COLO668 (cell line): ENCODE data around the gene DCUN1D3.

Experiments
- DNase-seq: peaks from one replicate; lab custom pipeline; 2025; ENCODE audit not compliant: unreplicated experiment; lab: John Stamatoyannopoulos, UW

Gene DCUN1D3

DNA sequence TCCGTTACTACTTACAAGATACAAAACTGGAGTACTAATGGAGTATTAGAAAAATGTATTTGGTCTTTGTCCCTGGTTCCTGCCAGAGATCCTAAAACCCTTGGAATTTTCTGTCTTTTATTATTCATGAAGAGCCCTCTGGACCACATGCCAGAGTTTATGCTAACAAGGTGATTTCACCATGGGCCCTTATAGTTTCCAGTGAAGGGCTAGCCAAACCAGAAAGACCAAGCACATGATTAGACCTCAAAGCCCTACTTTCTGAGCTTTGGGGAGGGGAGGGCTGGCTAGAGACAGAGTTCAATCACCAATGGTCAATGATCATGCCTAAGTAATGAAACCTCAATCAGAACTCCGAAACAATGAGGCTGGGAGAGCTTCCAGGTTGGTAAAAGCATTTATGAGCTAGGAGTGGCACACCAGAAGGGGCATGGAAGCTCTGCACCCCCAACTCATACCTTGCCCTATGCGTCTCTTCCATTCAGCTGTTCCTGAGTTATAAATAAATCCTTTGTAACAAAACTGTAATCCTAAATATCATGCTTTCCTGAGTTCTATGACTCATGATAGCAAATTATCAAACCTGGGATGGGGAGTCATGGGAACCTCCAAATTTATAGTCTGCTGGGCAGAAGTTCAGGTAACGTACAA lies 10.4 kb downstream of the DCUN1D3 start:
- no peak for DNase-seq

DNA sequence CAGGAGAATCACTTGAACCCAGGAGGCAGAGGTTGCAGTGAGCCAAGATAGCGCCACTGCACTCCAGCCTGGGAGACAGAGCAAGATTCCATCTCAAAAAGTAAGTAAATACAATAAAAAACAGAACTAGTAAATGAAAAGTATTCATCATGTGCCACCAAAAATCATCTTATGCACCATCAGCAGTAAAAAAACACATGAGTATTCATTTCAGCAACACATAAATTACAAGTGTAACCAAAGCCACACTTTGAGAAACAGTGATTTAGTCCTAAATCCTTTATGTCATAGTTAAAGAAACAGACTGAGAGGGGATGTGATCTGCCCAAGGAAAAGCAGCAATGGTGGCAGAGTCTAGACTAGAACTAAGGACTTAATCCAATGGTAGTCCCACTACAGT lies 13.0 kb downstream of the DCUN1D3 start:
- no peak for DNase-seq

GRCh38 chr16:20886320-20886719 lies 13.8 kb downstream of the DCUN1D3 start:
- no peak for DNase-seq

GRCh38 chr16:20884240-20884556 lies 16.0 kb downstream of the DCUN1D3 start:
- DNase-seq: no peak

GRCh38 chr16:20883554-20884239 lies 16.5 kb downstream of the DCUN1D3 start:
- no peak for DNase-seq

DNA sequence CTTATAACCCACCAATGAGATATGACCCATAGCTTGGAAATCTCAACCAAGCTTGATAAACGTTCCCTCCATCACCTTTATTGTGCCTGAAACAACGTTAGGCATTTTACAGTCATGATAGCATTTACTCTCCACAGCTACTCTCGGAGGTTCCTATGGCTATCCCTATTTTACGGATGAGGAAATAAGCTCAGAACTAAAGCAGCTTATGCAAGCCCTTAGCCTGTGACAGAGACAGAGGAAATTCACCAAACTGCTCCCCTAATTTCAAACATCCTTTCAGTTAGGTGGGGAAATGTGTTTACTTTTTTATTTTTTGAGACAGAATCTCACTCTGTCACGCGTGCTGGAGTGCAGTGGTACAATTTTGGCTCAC lies 18.7 kb downstream of the DCUN1D3 start:
- DNase-seq: no peak

GRCh38 chr16:20880867-20881502 lies 19.2 kb downstream of the DCUN1D3 start:
- DNase-seq: no peak

DNA sequence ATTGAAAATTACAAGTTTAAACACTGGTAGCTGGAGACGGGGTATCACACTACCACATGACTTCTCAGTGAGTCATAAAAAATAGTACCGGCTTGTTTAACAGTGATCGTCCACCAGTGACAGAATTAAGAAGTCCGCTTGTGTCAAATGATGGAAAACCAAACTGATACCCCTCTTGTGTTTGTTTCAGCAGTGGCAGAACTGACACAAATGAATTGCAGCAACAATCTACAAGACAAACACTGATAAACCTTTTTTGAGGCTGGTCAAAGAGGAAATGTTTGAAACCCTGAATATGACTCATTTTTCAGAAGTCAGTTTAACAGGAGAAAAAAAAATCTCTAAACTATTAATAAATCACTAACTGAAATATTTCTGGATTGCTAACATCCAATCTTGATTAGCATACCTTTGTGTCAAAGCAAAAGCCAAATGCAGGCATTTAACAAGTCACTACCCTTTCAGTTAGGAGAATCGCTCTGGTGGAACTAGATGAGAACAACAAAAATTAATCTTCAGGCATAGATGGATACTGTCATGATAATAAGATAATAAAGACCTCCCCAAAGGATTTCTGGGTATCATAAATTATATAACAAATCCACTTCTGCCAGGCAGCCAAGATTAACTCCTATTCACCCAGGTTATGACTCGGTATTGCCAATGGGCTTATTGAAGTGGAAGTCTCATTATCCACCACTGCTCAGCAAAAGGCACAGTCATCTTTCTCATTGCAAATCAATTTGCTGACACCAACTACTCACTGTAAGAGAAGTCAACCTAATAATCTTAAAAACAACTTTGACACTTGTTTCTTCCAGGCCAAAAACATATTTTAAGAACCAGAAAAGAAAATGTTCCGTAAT lies 20.8 kb downstream of the DCUN1D3 start:
- DNase-seq: no peak

DNA sequence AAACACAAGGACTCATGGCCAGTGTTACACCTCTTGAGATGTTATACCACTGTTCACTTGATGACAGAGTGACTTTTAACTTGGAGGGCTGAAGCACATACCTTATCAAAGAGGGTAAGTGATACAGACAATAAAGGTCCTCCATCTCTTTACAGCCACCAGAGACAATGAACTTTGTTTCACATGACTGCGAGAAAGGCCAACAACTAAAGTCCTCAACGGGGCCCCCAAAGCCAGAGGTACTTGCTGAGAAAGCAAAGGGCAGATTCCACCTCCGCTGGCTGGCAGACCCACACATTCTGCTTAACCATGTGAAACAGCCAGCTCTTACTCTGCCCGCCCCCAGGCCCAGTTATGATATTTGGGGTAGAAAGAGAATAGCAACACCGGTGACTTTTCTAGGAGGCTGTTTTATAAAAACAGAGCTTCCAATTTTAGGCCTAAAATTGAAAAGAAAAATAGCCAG lies 21.4 kb downstream of the DCUN1D3 start:
- no peak for DNase-seq

DNA sequence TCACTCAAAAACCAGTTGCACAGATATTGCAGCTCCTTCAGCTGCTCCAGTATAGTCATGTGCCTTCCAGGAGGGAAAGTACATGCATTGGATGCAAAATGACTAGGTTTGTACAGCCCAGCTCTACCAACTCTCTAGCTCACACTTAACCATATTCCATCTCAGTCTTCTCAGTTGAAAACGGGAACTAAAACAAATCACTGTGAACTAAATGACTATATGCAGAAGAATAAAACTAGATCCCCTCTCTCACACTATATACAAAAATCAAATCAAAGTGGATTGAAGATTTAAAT lies 24.9 kb downstream of the DCUN1D3 start:
- DNase-seq: no peak

- no peak for DNase-seq
These were observed 26.0 kb downstream of the DCUN1D3 start for GRCh38 chr16:20874088-20874581.

- DNase-seq: no peak
These were observed 26.8 kb downstream of the DCUN1D3 start for GRCh38 chr16:20873331-20873730.

- DNase-seq: no peak
These were observed 28.0 kb downstream of the DCUN1D3 start for GRCh38 chr16:20871941-20872815.

- DNase-seq: no peak
These were observed 28.9 kb downstream of the DCUN1D3 start for GRCh38 chr16:20871258-20871657.

DNA sequence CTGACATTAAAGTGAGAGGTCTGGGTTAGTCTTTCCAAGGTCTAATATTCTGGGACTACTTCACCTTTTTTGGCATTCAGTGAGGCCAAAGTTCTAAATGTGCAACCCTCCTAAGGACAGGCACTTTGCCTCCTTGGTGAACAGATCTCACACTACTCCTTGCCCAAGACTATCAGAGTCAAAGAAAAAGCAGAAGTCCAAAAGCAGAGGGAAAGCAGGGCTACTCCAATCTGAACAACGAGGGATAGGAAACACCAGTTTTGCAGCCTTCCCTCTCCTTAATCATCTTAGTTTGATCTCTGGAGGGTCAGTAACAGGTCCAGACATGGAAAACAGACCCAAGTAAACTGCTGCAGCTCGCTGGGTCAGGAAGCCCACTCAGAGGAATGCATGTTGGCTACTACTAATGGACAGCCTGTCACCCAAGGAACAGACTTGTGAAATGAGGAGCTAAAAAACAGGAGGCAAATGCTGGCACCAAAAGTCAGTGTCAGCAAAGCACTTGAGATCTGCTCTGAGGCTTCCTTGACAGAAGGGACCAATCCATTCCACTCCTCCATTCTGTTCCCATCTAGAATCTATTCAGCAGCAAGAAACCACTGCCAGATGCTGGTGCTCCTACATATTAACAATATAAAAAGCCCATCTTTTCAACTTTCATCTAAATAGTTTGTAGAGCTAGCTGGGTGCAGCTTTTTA lies 29.9 kb downstream of the DCUN1D3 start:
- DNase-seq: no peak

GRCh38 chr16:20868890-20869289 lies 31.3 kb downstream of the DCUN1D3 start:
- no peak for DNase-seq

- DNase-seq: no peak
These were observed 32.6 kb downstream of the DCUN1D3 start for GRCh38 chr16:20867585-20867984.

- no peak for DNase-seq
These were observed 33.4 kb downstream of the DCUN1D3 start for GRCh38 chr16:20866801-20867200.

GRCh38 chr16:20866145-20866772 lies 33.9 kb downstream of the DCUN1D3 start:
- peak; percentile 3 for DNase-seq
